ENCODE results near the gene UMAD1.

DNA sequence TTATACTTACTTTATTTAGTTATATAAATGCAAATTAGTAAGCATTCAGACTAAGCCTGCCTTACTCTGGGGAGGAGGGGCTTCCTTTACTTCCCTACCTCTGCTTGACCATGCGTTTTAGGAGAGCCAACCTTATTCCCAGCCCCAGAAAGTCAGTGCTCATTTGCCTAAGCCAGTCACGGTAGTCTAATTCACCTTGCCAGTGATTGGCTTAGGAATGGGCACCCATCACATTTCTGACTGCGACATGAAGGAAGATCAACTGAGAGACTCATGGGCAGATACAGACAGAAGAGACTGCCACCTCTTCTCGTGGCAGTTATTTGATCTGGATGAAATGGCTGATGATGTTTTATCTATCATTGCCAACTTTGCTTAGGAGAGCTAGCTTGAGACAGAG lies 48.4 kb downstream of the UMAD1 start:
- TF ChIP-seq, protein P1, sequence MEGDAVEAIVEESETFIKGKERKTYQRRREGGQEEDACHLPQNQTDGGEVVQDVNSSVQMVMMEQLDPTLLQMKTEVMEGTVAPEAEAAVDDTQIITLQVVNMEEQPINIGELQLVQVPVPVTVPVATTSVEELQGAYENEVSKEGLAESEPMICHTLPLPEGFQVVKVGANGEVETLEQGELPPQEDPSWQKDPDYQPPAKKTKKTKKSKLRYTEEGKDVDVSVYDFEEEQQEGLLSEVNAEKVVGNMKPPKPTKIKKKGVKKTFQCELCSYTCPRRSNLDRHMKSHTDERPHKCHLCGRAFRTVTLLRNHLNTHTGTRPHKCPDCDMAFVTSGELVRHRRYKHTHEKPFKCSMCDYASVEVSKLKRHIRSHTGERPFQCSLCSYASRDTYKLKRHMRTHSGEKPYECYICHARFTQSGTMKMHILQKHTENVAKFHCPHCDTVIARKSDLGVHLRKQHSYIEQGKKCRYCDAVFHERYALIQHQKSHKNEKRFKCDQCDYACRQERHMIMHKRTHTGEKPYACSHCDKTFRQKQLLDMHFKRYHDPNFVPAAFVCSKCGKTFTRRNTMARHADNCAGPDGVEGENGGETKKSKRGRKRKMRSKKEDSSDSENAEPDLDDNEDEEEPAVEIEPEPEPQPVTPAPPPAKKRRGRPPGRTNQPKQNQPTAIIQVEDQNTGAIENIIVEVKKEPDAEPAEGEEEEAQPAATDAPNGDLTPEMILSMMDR (IDR thresholded peaks at IDR 0.05), result no peak
- TF ChIP-seq POLR2AphosphoS5 (IDR thresholded peaks at IDR 0.05) (no peak), EP300 (IDR thresholded peaks at IDR 0.05) (no peak), POLR2A (IDR thresholded peaks at IDR 0.05; ENCODE audit: low read depth) (no peak)
